ENCODE results near the gene RAD21L1.
A peak's percentile ranks its signal among the peaks of the same experiment; 100 is the strongest.
"Not testable (repeated sequence)": the region's sequence is repeated elsewhere in the genome, so short reads cannot be mapped to it uniquely, and the experiment has no call there.

Gene RAD21L1

DNA sequence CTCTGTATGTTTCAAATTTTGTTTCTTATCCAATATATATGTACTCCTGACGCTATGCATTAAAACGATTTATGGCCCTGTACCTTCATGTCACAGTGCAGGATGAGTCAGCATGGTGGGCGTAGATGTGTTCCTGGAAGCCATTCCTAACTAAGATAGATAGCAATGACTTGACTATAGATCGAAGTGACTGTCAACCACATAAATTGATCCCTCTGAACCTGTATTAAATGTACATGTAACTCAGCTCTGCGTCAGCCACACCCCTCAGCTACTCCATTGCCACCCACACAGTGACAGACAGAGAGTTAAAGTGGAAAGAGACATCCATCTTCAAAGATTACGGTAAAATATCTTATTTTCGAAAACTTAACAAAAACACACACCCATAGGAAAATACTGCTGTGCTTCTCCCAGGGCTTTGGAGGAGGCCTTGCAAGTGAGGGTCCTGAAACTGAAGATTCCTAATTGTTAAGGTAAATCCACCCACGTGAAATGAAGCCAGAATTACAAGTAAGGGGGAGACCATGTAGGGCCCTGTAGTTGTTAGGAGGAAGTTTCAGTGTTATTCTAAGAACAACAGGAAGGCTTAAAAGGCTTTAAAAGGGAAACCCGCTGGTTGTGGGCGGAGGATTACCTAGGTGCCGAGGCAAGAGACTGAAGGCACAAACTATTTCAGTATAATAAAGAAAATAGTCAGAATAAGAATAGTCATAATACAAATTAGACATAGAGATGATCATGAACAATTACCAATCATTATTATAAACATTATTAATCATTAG is 10.3 kb upstream of the RAD21L1 start:
- intact Hi-C loops (cut with DNase I): no loop called here
- DNase-seq: peak in 18 of 42 donors; percentile 5 to 63 (median 30)

DNA sequence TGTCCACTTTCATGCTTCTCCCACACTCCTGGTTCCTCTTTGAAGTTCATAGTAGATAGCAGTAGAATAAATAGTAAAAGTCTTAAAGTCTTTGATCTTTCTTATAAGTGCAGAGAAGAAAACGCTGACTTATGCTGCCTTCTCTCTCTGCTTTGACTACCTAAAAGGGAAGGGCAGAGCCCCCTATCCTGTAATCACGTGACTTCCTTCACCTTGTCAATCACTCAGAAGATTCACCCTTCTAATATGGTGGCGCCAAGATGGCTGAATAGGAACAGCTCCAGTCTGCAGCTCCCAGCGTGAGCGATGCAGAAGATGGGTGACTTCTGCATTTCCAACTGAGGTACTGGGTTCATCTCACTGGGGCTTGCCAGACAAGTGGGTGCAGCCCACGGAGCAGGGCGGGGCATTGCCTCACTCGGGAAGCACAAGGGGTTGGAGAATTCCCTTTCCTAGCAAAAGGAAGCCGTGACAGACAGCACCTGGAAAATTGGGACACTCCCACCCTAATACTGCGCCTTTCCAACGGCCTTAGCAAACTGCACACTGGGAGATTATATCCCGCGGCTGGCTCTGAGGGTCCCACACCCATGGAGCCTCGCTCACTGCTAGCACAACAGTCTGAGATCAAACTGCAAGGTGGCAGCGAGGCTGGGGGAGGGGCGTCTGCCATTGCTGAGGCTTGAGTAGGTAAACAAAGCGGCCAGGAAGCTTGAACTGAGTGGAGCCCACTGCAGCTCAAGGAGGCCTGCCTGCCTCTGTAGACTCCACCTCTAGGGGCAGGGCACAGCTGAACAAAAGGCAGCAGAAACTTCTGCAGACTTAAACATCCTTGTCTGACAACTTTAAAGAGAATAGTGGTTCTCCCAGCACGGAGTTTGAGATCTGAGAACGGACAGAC is 9.1 kb upstream of the RAD21L1 start:
- intact Hi-C loops (cut with DNase I): not testable (repeated sequence)
- peak; percentile 25 to 88 (median 67) for DNase-seq

DNA sequence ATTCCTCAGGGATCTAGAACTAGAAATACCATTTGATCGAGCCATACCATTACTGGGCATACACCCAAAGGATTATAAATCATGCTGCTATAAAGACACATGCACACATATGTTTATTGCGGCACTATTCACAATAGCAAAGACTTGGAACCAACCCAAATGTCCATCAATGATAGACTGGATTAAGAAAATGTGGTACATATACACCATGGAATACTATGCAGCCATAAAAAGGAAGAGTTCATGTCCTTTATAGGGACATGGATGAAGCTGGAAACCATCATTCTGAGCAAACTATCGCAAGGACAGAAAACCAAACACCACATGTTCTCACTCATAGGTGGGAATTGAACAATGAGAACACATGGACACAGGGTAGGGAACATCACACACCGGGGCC is 3.1 kb upstream of the RAD21L1 start:
- intact Hi-C loops (cut with DNase I); DNase-seq: not testable (repeated sequence)

DNA sequence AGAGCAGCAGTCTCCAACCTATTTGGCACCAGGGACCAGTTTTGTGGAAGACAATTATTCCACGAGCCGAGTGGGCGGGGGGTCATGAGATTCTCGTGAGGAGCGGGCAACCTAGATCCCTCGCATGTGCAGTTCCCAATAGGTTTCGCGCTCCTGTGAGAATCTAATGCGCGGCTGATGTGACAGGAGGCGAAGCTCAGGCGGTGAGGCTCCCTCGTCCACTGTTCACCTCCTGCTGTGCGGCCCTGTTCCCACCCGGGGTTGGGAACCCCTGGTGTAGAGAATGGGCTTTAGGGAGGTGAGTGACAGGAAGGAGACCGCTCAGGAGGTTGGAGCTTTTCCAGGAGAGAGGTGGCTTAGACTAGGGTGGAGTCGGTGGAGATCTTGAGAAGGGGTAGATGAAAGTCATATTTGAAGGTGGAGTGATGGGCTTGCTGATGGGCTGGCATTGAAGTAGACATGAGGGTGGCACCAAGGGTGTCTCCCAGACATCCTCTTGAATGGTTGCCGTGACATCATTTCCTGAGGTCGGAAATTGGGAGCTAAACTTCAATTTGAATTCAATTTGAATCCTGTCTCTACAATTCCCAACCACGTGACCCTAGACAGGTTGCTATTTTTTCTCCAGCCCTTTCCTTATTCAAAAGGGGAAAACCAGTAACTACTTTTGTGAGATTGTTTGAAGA is 1.5 kb upstream of the RAD21L1 start:
- DNase-seq: no peak
- intact Hi-C loops (cut with DNase I): no loop called here

DNA sequence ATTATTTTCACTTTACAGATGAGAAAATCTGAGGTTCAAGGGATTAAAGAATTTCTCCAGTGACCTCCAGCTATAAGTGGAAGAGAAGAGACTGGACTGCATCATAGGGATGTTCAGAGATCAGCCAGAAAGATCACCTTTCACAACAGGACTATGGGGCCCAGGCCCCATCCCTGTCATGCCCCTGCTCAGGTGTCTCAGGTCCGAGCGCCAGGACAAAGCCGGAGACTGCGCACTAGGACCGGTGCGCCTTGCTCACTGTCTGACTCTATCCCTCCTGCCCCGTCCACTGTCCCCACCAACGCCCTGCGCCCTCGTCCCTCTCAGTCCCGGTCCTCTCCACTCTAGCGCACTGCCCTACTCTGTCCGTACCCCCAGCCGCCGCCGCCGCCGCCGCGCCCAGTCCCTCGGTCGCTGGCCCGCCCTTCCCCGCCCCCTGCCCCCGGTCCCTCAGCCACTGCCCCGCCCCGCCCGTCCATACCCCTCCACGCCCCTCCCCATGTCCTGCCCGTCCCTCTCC is 521 bp upstream of the RAD21L1 start:
- DNase-seq: peak in 1 of 42 donors; percentile 19
- intact Hi-C loops (cut with DNase I): no loop called here

DNA sequence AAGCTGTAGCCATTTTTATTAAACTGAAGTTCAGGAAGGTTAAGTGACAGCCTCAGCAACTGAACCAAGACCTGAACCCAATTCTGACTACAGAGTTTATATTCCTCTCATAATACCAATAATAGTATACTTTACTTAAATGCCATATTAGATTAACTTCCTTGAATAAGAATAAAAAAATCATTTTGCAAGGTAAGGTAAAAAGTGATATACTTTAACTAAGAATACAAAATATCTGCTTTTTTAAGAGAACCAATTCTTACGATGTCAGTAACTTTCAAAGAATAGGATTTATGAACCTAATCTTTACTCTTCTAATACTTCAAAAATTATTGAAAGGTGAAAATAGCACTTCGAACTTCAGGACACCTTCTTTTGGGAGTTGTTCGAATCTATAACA is 3.7 kb downstream of the RAD21L1 start:
- no peak for DNase-seq
- intact Hi-C loops (cut with DNase I): no loop called here

DNA sequence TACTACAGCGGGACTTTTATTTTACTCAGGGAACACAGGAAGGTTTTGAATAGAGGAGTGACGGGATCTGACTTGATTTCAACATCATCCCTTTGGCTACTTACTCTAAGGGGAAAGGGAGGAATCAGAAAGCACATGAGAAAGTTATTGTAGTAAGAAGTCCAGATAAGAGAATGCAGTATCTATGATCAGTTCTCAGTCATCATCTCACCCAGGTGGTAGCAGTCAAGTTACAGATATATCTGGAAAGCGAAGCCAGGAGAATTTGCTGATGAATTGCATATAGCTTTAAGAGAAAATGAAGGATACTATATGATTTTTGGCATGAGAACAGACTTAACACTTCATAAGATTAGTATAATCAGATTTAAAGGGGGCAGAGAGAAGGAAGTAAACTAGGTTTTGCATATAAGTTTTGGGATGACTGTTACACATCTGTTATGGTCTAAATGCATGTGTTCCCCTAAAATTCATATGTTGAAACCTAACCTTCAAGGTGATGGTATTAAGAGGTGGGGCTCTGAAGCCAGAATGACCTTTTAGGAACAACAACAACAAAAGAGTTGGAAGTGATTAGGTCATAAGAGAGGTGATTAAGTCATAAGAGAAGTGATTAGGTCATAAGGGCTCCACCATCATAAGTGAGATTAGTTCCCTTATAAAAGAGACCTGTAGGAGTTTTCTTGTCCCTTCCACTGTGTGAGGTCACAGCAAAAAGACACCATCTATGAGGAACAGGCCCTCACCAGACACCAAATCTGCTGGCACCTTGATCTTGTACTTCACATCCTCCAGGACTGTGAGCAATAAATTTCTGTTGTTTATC is 6.7 kb downstream of the RAD21L1 start:
- DNase-seq: no peak
- intact Hi-C loops (cut with DNase I): no loop called here

DNA sequence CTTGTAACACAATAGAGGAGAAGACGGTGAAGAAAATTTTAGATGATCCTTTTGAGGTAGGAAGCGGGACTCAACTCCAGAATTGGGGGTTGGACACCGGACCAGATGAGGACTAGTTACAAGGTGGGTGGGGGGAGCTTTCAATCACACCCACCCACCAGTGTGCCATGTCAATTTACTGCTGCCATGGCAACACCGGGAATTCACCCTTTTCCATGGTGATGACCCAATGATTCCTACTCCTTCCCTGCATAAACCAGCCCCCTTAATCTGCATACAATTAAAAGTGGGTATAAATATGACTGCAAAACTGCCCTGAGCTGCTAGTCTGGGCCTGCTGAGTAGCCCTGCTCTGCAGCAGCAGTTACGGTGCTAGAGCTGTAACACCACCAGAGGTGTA is 14.7 kb downstream of the RAD21L1 start:
- intact Hi-C loops (cut with DNase I): no loop called here
- peak in 1 of 42 donors; percentile 3 for DNase-seq

DNA sequence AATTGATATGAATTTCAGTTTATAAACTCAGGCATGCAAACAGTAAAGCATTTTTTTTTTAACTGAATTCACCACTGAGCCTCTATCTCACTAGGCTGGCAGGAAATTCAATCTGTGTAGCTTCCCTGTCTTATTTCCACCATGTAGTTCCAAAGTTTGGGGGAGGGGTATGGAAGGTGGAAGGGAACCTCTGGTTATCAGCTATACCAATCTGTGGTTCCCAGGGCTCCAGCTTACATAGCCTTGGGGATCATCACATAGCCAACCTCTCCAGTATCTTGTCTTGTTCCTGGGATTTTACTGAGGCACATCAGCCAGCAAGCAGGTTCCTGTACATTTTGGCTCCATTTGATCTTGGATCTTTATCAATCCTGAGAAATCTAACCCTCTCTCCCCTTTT is 15.6 kb downstream of the RAD21L1 start:
- intact Hi-C loops (cut with DNase I): no loop called here

DNA sequence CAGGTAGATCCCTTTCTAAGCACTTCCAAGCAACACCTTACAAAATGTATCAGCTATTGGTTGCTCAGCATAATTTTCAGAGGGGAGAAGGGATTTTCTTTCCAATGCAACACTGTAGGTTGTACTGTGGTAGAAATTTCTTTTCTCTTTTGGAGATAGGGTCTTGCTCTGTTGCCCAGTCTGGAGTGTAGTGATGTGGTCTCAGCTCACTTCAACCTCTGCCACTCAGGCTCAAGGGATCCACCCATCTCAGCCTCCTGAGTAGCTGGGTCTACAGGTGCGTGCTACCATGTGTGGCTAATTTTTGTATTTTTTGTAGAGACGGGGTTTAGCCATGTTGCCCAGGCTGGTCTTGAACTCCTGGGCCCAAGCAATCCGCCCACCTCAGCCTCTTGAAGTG is 16.3 kb downstream of the RAD21L1 start:
- intact Hi-C loops (cut with DNase I): no loop called here
- DNase-seq: no peak

More for the DNA sequence above, 15.6 kb downstream of the RAD21L1 start:
- DNase-seq: no peak

DNA sequence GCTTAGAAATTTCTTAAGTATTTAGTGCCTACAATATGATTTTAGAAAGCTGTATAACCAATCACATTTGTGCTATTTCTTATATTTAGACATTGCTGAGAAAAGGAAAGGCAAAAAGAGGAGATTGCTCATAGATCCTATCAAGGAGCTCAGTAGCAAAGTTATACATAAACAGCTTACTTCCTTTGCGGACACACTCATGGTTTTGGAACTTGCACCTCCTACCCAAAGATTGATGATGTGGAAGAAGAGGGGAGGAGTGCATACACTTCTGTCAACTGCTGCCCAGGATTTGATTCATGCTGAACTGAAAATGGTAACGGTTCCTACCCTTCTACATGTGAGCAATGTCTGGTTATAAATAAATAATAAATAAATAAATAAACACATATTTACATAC is 16.7 kb downstream of the RAD21L1 start:
- intact Hi-C loops (cut with DNase I): no loop called here
- no peak for DNase-seq

DNA sequence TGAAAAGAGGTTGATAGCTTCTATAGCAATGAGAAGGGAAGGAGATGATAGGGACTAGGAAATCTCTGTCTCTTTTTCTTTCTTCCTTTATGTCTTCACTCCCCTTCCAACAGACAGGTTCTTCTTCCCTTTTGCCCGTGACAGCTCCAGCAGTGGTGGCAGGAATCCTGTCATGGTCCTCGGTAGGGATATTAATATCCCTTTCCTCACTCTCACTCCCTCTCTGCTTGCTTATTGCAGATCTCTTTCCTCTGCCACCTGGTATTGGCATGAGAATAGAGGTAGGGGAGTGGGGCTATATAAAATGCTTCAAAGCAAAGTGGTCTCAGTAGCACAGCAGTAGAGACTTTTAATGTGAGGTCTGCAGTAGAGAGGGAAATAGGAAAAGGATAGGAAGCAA is 19.7 kb downstream of the RAD21L1 start:
- intact Hi-C loops (cut with DNase I): no loop called here

DNA sequence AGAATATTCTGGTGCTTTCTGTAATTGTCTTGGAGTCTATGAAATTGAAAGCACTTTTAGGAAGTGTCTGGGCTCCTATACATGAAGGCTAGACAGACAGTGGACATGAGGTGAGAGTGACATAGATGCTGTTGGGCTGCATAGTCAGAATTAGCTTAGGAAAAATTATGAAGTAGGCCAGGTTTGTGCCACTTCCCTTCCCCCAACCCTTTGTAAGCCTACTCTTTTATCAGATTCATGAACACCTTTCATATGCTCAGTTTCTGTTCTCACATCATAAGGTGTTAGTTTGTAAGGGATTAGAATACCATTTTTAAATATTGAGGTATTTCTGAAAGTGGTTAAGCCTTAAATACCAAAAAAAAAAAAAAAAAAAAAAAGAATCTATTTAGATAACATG is 21.8 kb downstream of the RAD21L1 start:
- DNase-seq: no peak
- intact Hi-C loops (cut with DNase I): no loop called here

More for the DNA sequence above, 19.7 kb downstream of the RAD21L1 start:
- DNase-seq: no peak

DNA sequence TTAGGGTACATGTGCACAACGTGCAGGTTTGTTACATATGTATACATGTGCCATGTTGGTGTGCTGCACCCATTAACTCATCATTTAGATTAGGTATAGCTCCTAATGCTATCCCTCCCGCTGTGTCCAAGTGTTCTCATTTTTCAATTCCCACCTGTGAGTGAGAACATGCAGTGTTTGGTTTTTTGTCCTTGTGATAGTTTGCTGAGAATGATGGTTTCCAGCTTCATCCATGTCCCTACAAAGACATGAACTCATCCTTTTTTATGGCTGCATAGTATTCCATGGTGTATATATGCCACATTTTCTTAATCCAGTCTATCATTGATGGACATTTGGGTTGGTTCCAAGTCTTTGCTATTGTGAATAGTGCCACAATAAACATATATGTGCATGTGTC is 24.4 kb downstream of the RAD21L1 start:
- DNase-seq; intact Hi-C loops (cut with DNase I): not testable (repeated sequence)

DNA sequence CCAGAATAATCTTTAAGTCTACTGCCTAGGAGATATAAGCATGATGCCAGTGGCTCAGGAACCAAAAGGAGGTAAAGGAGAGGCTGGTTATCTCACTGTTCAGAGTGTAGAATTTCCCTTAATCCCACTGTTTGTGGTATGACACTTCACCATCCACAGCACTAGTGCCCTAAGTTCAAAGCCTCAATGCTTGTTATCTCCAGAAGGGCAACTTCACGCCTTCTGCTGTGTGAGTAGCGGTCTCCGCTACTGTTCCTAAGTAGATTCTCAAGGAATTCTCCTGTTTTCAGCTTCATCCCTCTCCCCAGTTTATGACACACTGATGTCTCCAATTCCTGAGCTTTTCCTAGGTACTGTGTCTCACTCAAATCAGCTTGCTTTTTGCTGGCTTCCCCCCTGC is 26.6 kb downstream of the RAD21L1 start:
- DNase-seq: no peak
- intact Hi-C loops (cut with DNase I): no loop called here

DNA sequence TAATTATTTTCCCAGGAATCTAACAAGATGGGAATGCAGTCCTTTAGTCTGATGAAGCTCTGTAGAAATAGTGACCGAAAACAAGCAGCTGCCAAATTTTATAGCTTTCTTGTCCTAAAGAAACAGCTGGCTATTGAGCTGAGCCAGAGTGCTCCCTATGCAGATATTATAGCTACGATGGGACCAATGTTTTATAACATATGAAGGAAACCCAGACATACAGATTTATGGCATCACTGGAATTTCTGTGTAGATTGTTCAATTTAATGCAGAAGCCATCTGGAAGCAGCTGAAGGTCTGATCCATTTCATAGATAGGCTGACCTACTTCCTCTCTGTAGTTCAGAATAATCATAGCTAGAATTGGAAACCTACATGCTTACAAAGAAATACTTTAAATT is 28.4 kb downstream of the RAD21L1 start:
- DNase-seq: no peak
- intact Hi-C loops (cut with DNase I): no loop called here

DNA sequence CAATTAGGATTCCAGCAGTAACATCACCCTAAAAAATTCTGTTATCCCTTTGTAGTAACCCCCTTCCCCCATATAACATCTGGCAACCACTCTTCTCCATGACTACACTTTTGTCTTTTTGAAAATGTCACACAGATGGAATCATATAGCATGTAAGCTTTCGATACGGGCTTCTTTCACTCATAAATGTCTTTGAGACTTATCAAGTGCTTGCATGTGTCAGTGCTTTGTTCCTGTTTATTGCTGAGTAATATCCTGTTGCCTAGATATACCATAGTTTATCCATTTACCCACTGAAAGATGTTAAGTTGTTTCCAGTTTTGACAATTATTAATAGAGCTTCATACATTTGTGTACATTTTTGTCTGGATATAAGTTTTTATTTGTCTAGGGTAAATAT is 29.8 kb downstream of the RAD21L1 start:
- intact Hi-C loops (cut with DNase I): no loop called here
- no peak for DNase-seq

DNA sequence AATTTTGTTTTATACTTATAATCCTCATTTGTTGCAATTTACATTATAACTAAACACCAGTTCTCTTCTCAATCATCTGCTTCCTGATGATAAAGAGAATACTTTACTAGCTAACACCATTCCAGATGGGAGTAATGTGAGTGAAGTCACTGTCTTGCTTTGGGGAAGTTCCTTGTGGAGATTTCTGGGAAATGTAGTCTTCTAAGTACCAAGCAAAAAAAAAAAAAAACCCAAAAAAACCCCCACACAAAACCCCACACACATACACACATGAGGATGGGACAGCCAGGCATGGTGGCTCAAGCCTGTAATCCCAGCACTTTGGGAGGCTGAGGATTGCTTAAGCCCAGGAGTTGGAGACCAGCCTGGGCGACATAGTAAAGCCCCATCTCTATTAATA is 38.0 kb downstream of the RAD21L1 start:
- no peak for DNase-seq
- intact Hi-C loops (cut with DNase I): no loop called here

DNA sequence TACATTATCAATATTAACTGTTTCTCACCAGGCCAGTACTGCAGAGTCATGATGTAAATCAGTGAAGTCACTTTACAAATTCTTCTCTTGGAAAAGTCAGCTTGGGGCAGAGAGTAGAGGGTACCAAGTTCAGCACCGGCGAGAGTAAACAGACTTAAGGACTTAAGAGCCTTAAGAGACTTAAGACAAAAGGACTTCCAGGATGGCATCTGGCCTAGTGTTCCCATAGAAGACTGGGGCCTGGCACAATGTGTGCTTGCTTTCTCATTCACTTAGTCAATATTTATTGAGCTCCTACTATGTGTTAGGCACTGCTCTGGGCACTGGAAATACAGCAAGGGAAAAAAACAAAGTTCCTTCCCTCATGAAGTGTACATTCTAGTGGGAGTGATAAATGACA is 38.9 kb downstream of the RAD21L1 start:
- DNase-seq: no peak
- intact Hi-C loops (cut with DNase I): no loop called here

Measured in head of caudate nucleus (tissue), 42 donors.